HL-60/S4 treated with phorbol 12-myristate 13-acetate at 8.2 ng/mL for 4 days and 3 days (cell line): ENCODE results near the gene RRAGC.

Experiments used
- in situ Hi-C: fragments of 300-500 bp; cut with MboI; formaldehyde crosslinking; loops from 2 replicates; pipeline ENCODE4 v1.15.0; 2022; ENCODE audit warnings: low sequenced_read_pairs

Gene RRAGC

GRCh38 chr1:38788341-38789336 lies 70.9 kb downstream of the RRAGC start:
- in situ Hi-C loops = no loop called here
